Right hindlimb (tissue), 1 donor: ENCODE data around the gene PTPN2.
"Not testable (repeated sequence)": the region's sequence is repeated elsewhere in the genome, so short reads cannot be mapped to it uniquely, and the experiment has no call there.

Experiments
- DNase-seq: peaks from one replicate; pipeline ENCODE4 v3.0.0-alpha.2; 2018

PTPN2 gene

GRCh38 chr18:12769644-12770440 lies 114.2 kb downstream of the PTPN2 start:
- no peak for DNase-seq

GRCh38 chr18:12769136-12769535 lies 114.9 kb downstream of the PTPN2 start:
- DNase-seq: no peak

GRCh38 chr18:12768625-12769024 lies 115.4 kb downstream of the PTPN2 start:
- no peak for DNase-seq

- DNase-seq: no peak
Observed at GRCh38 chr18:12767580-12768155, 116.4 kb downstream of the PTPN2 start.

GRCh38 chr18:12766986-12767433 lies 117.0 kb downstream of the PTPN2 start:
- no peak for DNase-seq

GRCh38 chr18:12765586-12765985 lies 118.5 kb downstream of the PTPN2 start:
- no peak for DNase-seq

GRCh38 chr18:12765126-12765525 lies 118.9 kb downstream of the PTPN2 start:
- DNase-seq: no peak

- DNase-seq: not testable (repeated sequence)
Observed at GRCh38 chr18:12758566-12758965, 125.5 kb downstream of the PTPN2 start.

- DNase-seq: not testable (repeated sequence)
Observed at GRCh38 chr18:12756619-12757239, 127.3 kb downstream of the PTPN2 start.

GRCh38 chr18:12755606-12756005 lies 128.4 kb downstream of the PTPN2 start:
- not testable (repeated sequence) for DNase-seq

- no peak for DNase-seq
Observed at GRCh38 chr18:12754511-12754910, 129.5 kb downstream of the PTPN2 start.

- no peak for DNase-seq
Observed at GRCh38 chr18:12751891-12752290, 132.1 kb downstream of the PTPN2 start.

- DNase-seq: no peak
Observed at GRCh38 chr18:12751503-12751884, 132.5 kb downstream of the PTPN2 start.

- no peak for DNase-seq
Observed at GRCh38 chr18:12750715-12751502, 133.1 kb downstream of the PTPN2 start.

GRCh38 chr18:12750076-12750714 lies 133.8 kb downstream of the PTPN2 start:
- no peak for DNase-seq

GRCh38 chr18:12749121-12749520 lies 134.9 kb downstream of the PTPN2 start:
- DNase-seq: no peak

- DNase-seq: no peak
Observed at GRCh38 chr18:12748671-12749070, 135.4 kb downstream of the PTPN2 start.

- no peak for DNase-seq
Observed at GRCh38 chr18:12747530-12748315, 136.3 kb downstream of the PTPN2 start.

GRCh38 chr18:12745095-12745795 lies 138.8 kb downstream of the PTPN2 start:
- DNase-seq: no peak

- no peak for DNase-seq
Observed at GRCh38 chr18:12744103-12744502, 139.9 kb downstream of the PTPN2 start.

- no peak for DNase-seq
Observed at GRCh38 chr18:12742453-12742852, 141.6 kb downstream of the PTPN2 start.
